ENCODE data around the gene LRRC9.
"Not testable (repeated sequence)": the region's sequence is repeated elsewhere in the genome, so short reads cannot be mapped to it uniquely, and the experiment has no call there.

The LRRC9 gene

GRCh38 chr14:60035177-60035576 is 115.2 kb downstream of the LRRC9 start:
- no peak overlapping the region for H3K4me3 ChIP-seq (ENCODE audit: insufficient read depth, low read depth, low read length)
- no peaks in the 10 kb centered on the region for H3K36me3 ChIP-seq (ENCODE audit: control insufficient read depth, insufficient read depth, low read length)
- no peaks in the 10 kb centered on the region for H3K9me3 ChIP-seq (ENCODE audit: control insufficient read depth, low read length)
- 69 to 100% methylated on average over 1 of the region's 1 CpG for WGBS, 2 experiments
- H3K27me3 ChIP-seq (ENCODE audit: control insufficient read depth, insufficient read depth, low read length, poor library complexity, severe bottlenecking), result no peaks in the 10 kb centered on the region
- no peak overlapping the region for H3K27ac ChIP-seq (ENCODE audit: insufficient read depth, low read depth, low read length, poor library complexity, severe bottlenecking)
- H3K4me1 ChIP-seq (ENCODE audit: control insufficient read depth, insufficient read depth, low read length), result no peaks in the 10 kb centered on the region

GRCh38 chr14:60047976-60048375 is 128.0 kb downstream of the LRRC9 start:
- not testable (repeated sequence) for H3K27me3 ChIP-seq (ENCODE audit: control insufficient read depth, insufficient read depth, low read length, poor library complexity, severe bottlenecking); H3K4me1 ChIP-seq (ENCODE audit: control insufficient read depth, insufficient read depth, low read length); H3K9me3 ChIP-seq (ENCODE audit: control insufficient read depth, low read length); H3K4me3 ChIP-seq (ENCODE audit: insufficient read depth, low read depth, low read length); H3K36me3 ChIP-seq (ENCODE audit: control insufficient read depth, insufficient read depth, low read length); H3K27ac ChIP-seq (ENCODE audit: insufficient read depth, low read depth, low read length, poor library complexity, severe bottlenecking)
- no CpG with 5 or more reads among the region's 1 CpG for WGBS, 2 experiments

GRCh38 chr14:60051721-60052221 is 131.8 kb downstream of the LRRC9 start:
- Histone ChIP-seq H3K27ac (ENCODE audit: insufficient read depth, low read depth, low read length, poor library complexity, severe bottlenecking) (no peak overlapping the region), H3K4me3 (ENCODE audit: insufficient read depth, low read depth, low read length) (no peak overlapping the region)
- 95 to 98% methylated on average over 3 of the region's 3 CpGs for WGBS, 2 experiments

GRCh38 chr14:60058087-60058486 is 138.1 kb downstream of the LRRC9 start:
- 87 to 100% methylated on average over 1 of the region's 1 CpG for WGBS, 2 experiments
- Histone ChIP-seq H3K9me3 (ENCODE audit: control insufficient read depth, low read length) (no peaks in the 10 kb centered on the region), H3K27ac (ENCODE audit: insufficient read depth, low read depth, low read length, poor library complexity, severe bottlenecking) (no peak overlapping the region), H3K27me3 (ENCODE audit: control insufficient read depth, insufficient read depth, low read length, poor library complexity, severe bottlenecking) (no peaks in the 10 kb centered on the region), H3K36me3 (ENCODE audit: control insufficient read depth, insufficient read depth, low read length) (no peaks in the 10 kb centered on the region), H3K4me1 (ENCODE audit: control insufficient read depth, insufficient read depth, low read length) (no peaks in the 10 kb centered on the region), H3K4me3 (ENCODE audit: insufficient read depth, low read depth, low read length) (no peak overlapping the region)

More at GRCh38 chr14:60051721-60052221, 131.8 kb downstream of the LRRC9 start:
- Histone ChIP-seq H3K27me3 (ENCODE audit: control insufficient read depth, insufficient read depth, low read length, poor library complexity, severe bottlenecking) (no peaks in the 10 kb centered on the region), H3K36me3 (ENCODE audit: control insufficient read depth, insufficient read depth, low read length) (no peaks in the 10 kb centered on the region), H3K4me1 (ENCODE audit: control insufficient read depth, insufficient read depth, low read length) (no peaks in the 10 kb centered on the region), H3K9me3 (ENCODE audit: control insufficient read depth, low read length) (no peaks in the 10 kb centered on the region)

GRCh38 chr14:60061371-60061770 is 141.4 kb downstream of the LRRC9 start:
- H3K4me1 ChIP-seq (ENCODE audit: control insufficient read depth, insufficient read depth, low read length), result no peaks in the 10 kb centered on the region
- no peak overlapping the region for H3K4me3 ChIP-seq (ENCODE audit: insufficient read depth, low read depth, low read length)
- no peaks in the 10 kb centered on the region for H3K27me3 ChIP-seq (ENCODE audit: control insufficient read depth, insufficient read depth, low read length, poor library complexity, severe bottlenecking)
- 64 to 77% methylated on average over 2 of the region's 2 CpGs for WGBS, 2 experiments
- no peaks in the 10 kb centered on the region for H3K36me3 ChIP-seq (ENCODE audit: control insufficient read depth, insufficient read depth, low read length)
- H3K27ac ChIP-seq (ENCODE audit: insufficient read depth, low read depth, low read length, poor library complexity, severe bottlenecking), result no peak overlapping the region
- no peaks in the 10 kb centered on the region for H3K9me3 ChIP-seq (ENCODE audit: control insufficient read depth, low read length)

GRCh38 chr14:60064491-60065072 is 144.6 kb downstream of the LRRC9 start:
- Histone ChIP-seq H3K27me3 (ENCODE audit: control insufficient read depth, insufficient read depth, low read length, poor library complexity, severe bottlenecking) (no peaks in the 10 kb centered on the region), H3K9me3 (ENCODE audit: control insufficient read depth, low read length) (no peaks in the 10 kb centered on the region), H3K36me3 (ENCODE audit: control insufficient read depth, insufficient read depth, low read length) (no peaks in the 10 kb centered on the region), H3K4me3 (ENCODE audit: insufficient read depth, low read depth, low read length) (no peak overlapping the region), H3K4me1 (ENCODE audit: control insufficient read depth, insufficient read depth, low read length) (no peaks in the 10 kb centered on the region), H3K27ac (ENCODE audit: insufficient read depth, low read depth, low read length, poor library complexity, severe bottlenecking) (no peak overlapping the region)

- Histone ChIP-seq H3K4me3 (ENCODE audit: insufficient read depth, low read depth, low read length) (no peak overlapping the region), H3K9me3 (ENCODE audit: control insufficient read depth, low read length) (no peaks in the 10 kb centered on the region), H3K27ac (ENCODE audit: insufficient read depth, low read depth, low read length, poor library complexity, severe bottlenecking) (no peak overlapping the region), H3K36me3 (ENCODE audit: control insufficient read depth, insufficient read depth, low read length) (no peaks in the 10 kb centered on the region), H3K4me1 (ENCODE audit: control insufficient read depth, insufficient read depth, low read length) (no peaks in the 10 kb centered on the region), H3K27me3 (ENCODE audit: control insufficient read depth, insufficient read depth, low read length, poor library complexity, severe bottlenecking) (no peaks in the 10 kb centered on the region)
- WGBS, 2 experiments, result 56 to 62% methylated on average over 1 of the region's 1 CpG
These were observed 147.9 kb downstream of the LRRC9 start for GRCh38 chr14:60067882-60068281.

GRCh38 chr14:60079723-60080122 is 159.8 kb downstream of the LRRC9 start:
- no peaks in the 10 kb centered on the region for H3K9me3 ChIP-seq (ENCODE audit: control insufficient read depth, low read length)
- H3K4me1 ChIP-seq (ENCODE audit: control insufficient read depth, insufficient read depth, low read length), result no peaks in the 10 kb centered on the region
- H3K27ac ChIP-seq (ENCODE audit: insufficient read depth, low read depth, low read length, poor library complexity, severe bottlenecking), result no peak overlapping the region

GRCh38 chr14:60085085-60085484 is 165.1 kb downstream of the LRRC9 start:
- no peak overlapping the region for H3K27ac ChIP-seq (ENCODE audit: insufficient read depth, low read depth, low read length, poor library complexity, severe bottlenecking)
- no peaks in the 10 kb centered on the region for H3K9me3 ChIP-seq (ENCODE audit: control insufficient read depth, low read length)
- H3K36me3 ChIP-seq (ENCODE audit: control insufficient read depth, insufficient read depth, low read length), result no peaks in the 10 kb centered on the region
- H3K4me3 ChIP-seq (ENCODE audit: insufficient read depth, low read depth, low read length), result no peak overlapping the region
- no peaks in the 10 kb centered on the region for H3K27me3 ChIP-seq (ENCODE audit: control insufficient read depth, insufficient read depth, low read length, poor library complexity, severe bottlenecking)
- no peaks in the 10 kb centered on the region for H3K4me1 ChIP-seq (ENCODE audit: control insufficient read depth, insufficient read depth, low read length)

More at GRCh38 chr14:60079723-60080122, 159.8 kb downstream of the LRRC9 start:
- H3K4me3 ChIP-seq (ENCODE audit: insufficient read depth, low read depth, low read length), result no peak overlapping the region
- no peaks in the 10 kb centered on the region for H3K27me3 ChIP-seq (ENCODE audit: control insufficient read depth, insufficient read depth, low read length, poor library complexity, severe bottlenecking)
- H3K36me3 ChIP-seq (ENCODE audit: control insufficient read depth, insufficient read depth, low read length), result no peaks in the 10 kb centered on the region

- no peaks in the 10 kb centered on the region for H3K27me3 ChIP-seq (ENCODE audit: control insufficient read depth, insufficient read depth, low read length, poor library complexity, severe bottlenecking)
- no peaks in the 10 kb centered on the region for H3K4me1 ChIP-seq (ENCODE audit: control insufficient read depth, insufficient read depth, low read length)
- no peak overlapping the region for H3K27ac ChIP-seq (ENCODE audit: insufficient read depth, low read depth, low read length, poor library complexity, severe bottlenecking)
- H3K36me3 ChIP-seq (ENCODE audit: control insufficient read depth, insufficient read depth, low read length), result no peaks in the 10 kb centered on the region
- no peak overlapping the region for H3K4me3 ChIP-seq (ENCODE audit: insufficient read depth, low read depth, low read length)
- H3K9me3 ChIP-seq (ENCODE audit: control insufficient read depth, low read length), result no peaks in the 10 kb centered on the region
- WGBS, 2 experiments, result no CpG with 5 or more reads among the region's 3 CpGs
These were observed 165.7 kb downstream of the LRRC9 start for GRCh38 chr14:60085693-60086092.

- H3K9me3 ChIP-seq (ENCODE audit: control insufficient read depth, low read length), result no peaks in the 10 kb centered on the region
- no peak overlapping the region for H3K4me3 ChIP-seq (ENCODE audit: insufficient read depth, low read depth, low read length)
- no peaks in the 10 kb centered on the region for H3K4me1 ChIP-seq (ENCODE audit: control insufficient read depth, insufficient read depth, low read length)
- no peak overlapping the region for H3K27ac ChIP-seq (ENCODE audit: insufficient read depth, low read depth, low read length, poor library complexity, severe bottlenecking)
- H3K36me3 ChIP-seq (ENCODE audit: control insufficient read depth, insufficient read depth, low read length), result no peaks in the 10 kb centered on the region
- WGBS, 2 experiments, result 94 to 100% methylated on average over 3 of the region's 3 CpGs
- H3K27me3 ChIP-seq (ENCODE audit: control insufficient read depth, insufficient read depth, low read length, poor library complexity, severe bottlenecking), result no peaks in the 10 kb centered on the region
These were observed 167.7 kb downstream of the LRRC9 start for GRCh38 chr14:60087668-60088067.

Data from ectodermal cell (in vitro differentiated cells).